ENCODE results near the gene TPM1.
"Not testable (repeated sequence)": the region's sequence is repeated elsewhere in the genome, so short reads cannot be mapped to it uniquely, and the experiment has no call there.

GRCh38 chr15:63105354-63105753, 62.8 kb downstream of the TPM1 start:
- TF ChIP-seq EZH2 (IDR thresholded peaks at IDR 0.05; ENCODE audit: insufficient read depth, poor library complexity, severe bottlenecking); EZH2phosphoT487 (IDR thresholded peaks at IDR 0.05; ENCODE audit: insufficient read depth, low read depth): not testable (repeated sequence)

Data from GM23248 (cell line).